ENCODE measurements around the gene TCP11. TPM values are rescaled to one million over a fixed set of nuclear protein-coding genes. Genes with fewer than 3 reads are reported as not detected.
A peak's percentile ranks its signal among the peaks of the same experiment; 100 is the strongest.
"Not testable (repeated sequence)": the region's sequence is repeated elsewhere in the genome, so short reads cannot be mapped to it uniquely, and the experiment has no call there.

TCP11 gene
- total and polyA plus RNA-seq, 5 experiments from 2014 or later, result not detected

GRCh38 chr6:35138191-35138590 lies 2.9 kb downstream of the TCP11 start:
- peaks cover 9 to 16% (median 11%) of the 10 kb centered on the region in 5 donors for H3K27me3 Mint-ChIP-seq
- H3K4me1 Mint-ChIP-seq, result peaks cover 8 to 13% (median 11%) of the 10 kb centered on the region in 4 donors
- DNase-seq, POLR2A ChIA-PET, ATAC-seq, H3K9me3 Mint-ChIP-seq, H3K4me3 Mint-ChIP-seq, H3K27ac Mint-ChIP-seq, H3K36me3 Mint-ChIP-seq: not testable (repeated sequence)

GRCh38 chr6:35136185-35136584 lies 5.0 kb downstream of the TCP11 start:
- peaks cover 6 to 12% (median 9%) of the 10 kb centered on the region in 4 donors for H3K4me1 Mint-ChIP-seq
- H3K36me3 Mint-ChIP-seq, result no peaks in the 10 kb centered on the region
- H3K27ac Mint-ChIP-seq, result no peak overlapping the region
- DNase-seq (no peak), ATAC-seq (no peak)
- H3K9me3 Mint-ChIP-seq, result no peaks in the 10 kb centered on the region
- H3K4me3 Mint-ChIP-seq, result no peak overlapping the region
- peaks cover 8 to 11% (median 10%) of the 10 kb centered on the region in 5 donors for H3K27me3 Mint-ChIP-seq
- POLR2A ChIA-PET, result no interaction called here

GRCh38 chr6:35128496-35128895 lies 12.6 kb downstream of the TCP11 start:
- H3K36me3 Mint-ChIP-seq, result no peaks in the 10 kb centered on the region
- peaks cover 0 to 11% (median 8%) of the 10 kb centered on the region in 5 donors for H3K27me3 Mint-ChIP-seq
- peaks cover 0 to 2% (median 0%) of the 10 kb centered on the region in 9 donors for H3K9me3 Mint-ChIP-seq
- ATAC-seq (no peak), DNase-seq (no peak)
- POLR2A ChIA-PET, result no interaction called here
- H3K27ac Mint-ChIP-seq, result no peak overlapping the region
- no peak overlapping the region for H3K4me3 Mint-ChIP-seq
- H3K4me1 Mint-ChIP-seq, result no peaks in the 10 kb centered on the region

- H3K4me1 Mint-ChIP-seq, result no peaks in the 10 kb centered on the region
- no peak overlapping the region for H3K27ac Mint-ChIP-seq
- H3K9me3 Mint-ChIP-seq, result peaks cover 0 to 3% (median 0%) of the 10 kb centered on the region in 9 donors
- no peak for DNase-seq
- ATAC-seq, result no peak
- peaks cover 0 to 2% (median 1%) of the 10 kb centered on the region in 3 donors for H3K36me3 Mint-ChIP-seq
- H3K4me3 Mint-ChIP-seq, result no peak overlapping the region
- H3K27me3 Mint-ChIP-seq, result peaks cover 0 to 11% (median 8%) of the 10 kb centered on the region in 5 donors
- POLR2A ChIA-PET, result no interaction called here
Observed at GRCh38 chr6:35128042-35128441, 13.1 kb downstream of the TCP11 start.

GRCh38 chr6:35124356-35124755 lies 16.8 kb downstream of the TCP11 start:
- POLR2A ChIA-PET, result no interaction called here
- no peak overlapping the region for H3K4me3 Mint-ChIP-seq
- H3K4me1 Mint-ChIP-seq, result no peaks in the 10 kb centered on the region
- H3K9me3 Mint-ChIP-seq, result peaks cover 0 to 16% (median 5%) of the 10 kb centered on the region in 9 donors
- peaks cover 0 to 22% (median 4%) of the 10 kb centered on the region in 5 donors for H3K27me3 Mint-ChIP-seq
- peaks cover 0 to 13% (median 10%) of the 10 kb centered on the region in 3 donors for H3K36me3 Mint-ChIP-seq
- no peak overlapping the region for H3K27ac Mint-ChIP-seq
- no peak for DNase-seq
- ATAC-seq, result no peak

GRCh38 chr6:35120746-35121145 lies 20.4 kb downstream of the TCP11 start:
- Mint-ChIP-seq H3K36me3 (peaks cover 0 to 13% (median 10%) of the 10 kb centered on the region in 3 donors), H3K27ac (no peak overlapping the region), H3K4me1 (no peaks in the 10 kb centered on the region), H3K27me3 (peaks cover 0 to 18% (median 4%) of the 10 kb centered on the region in 5 donors), H3K9me3 (peaks cover 0 to 16% (median 5%) of the 10 kb centered on the region in 9 donors), H3K4me3 (no peak overlapping the region)
- POLR2A ChIA-PET, result no interaction called here
- DNase-seq, result no peak
- ATAC-seq, result no peak

GRCh38 chr6:35108309-35108885 lies 32.7 kb downstream of the TCP11 start:
- Mint-ChIP-seq H3K4me3 (no peak overlapping the region), H3K27me3 (peaks cover 0 to 13% (median 8%) of the 10 kb centered on the region in 5 donors), H3K36me3 (peaks cover 0 to 15% (median 6%) of the 10 kb centered on the region in 3 donors), H3K4me1 (no peaks in the 10 kb centered on the region), H3K9me3 (peaks cover 0 to 15% (median 4%) of the 10 kb centered on the region in 9 donors), H3K27ac (no peak overlapping the region)
- DNase-seq (no peak), ATAC-seq (no peak)
- POLR2A ChIA-PET, result no interaction called here

GRCh38 chr6:35107761-35108160 lies 33.4 kb downstream of the TCP11 start:
- Mint-ChIP-seq H3K36me3 (peaks cover 0 to 15% (median 6%) of the 10 kb centered on the region in 3 donors), H3K27me3 (peaks cover 0 to 13% (median 8%) of the 10 kb centered on the region in 5 donors), H3K9me3 (peaks cover 0 to 15% (median 4%) of the 10 kb centered on the region in 9 donors), H3K27ac (peak overlapping the region in 1 of 10 donors; percentile 50)
- ATAC-seq, H3K4me1 Mint-ChIP-seq, DNase-seq, POLR2A ChIA-PET, H3K4me3 Mint-ChIP-seq: not testable (repeated sequence)

GRCh38 chr6:35107208-35107607 lies 33.9 kb downstream of the TCP11 start:
- not testable (repeated sequence) for H3K4me1 Mint-ChIP-seq, H3K4me3 Mint-ChIP-seq, H3K27ac Mint-ChIP-seq, DNase-seq, ATAC-seq
- Mint-ChIP-seq H3K36me3 (peaks cover 0 to 15% (median 6%) of the 10 kb centered on the region in 3 donors), H3K9me3 (peaks cover 0 to 15% (median 4%) of the 10 kb centered on the region in 9 donors), H3K27me3 (peaks cover 0 to 13% (median 8%) of the 10 kb centered on the region in 5 donors)
- POLR2A ChIA-PET, result interaction anchor here (0.7 kb wide), 1 partner anchor 488 kb away, joined by 3 read pairs; no protein-coding TSS in a partner anchor

GRCh38 chr6:35106061-35106460 lies 35.1 kb downstream of the TCP11 start:
- DNase-seq, H3K4me1 Mint-ChIP-seq, ATAC-seq, H3K4me3 Mint-ChIP-seq, POLR2A ChIA-PET, H3K27ac Mint-ChIP-seq: not testable (repeated sequence)
- Mint-ChIP-seq H3K36me3 (peaks cover 0 to 12% (median 6%) of the 10 kb centered on the region in 3 donors), H3K27me3 (peaks cover 0 to 13% (median 8%) of the 10 kb centered on the region in 5 donors), H3K9me3 (peaks cover 0 to 11% (median 4%) of the 10 kb centered on the region in 9 donors)

GRCh38 chr6:35105078-35105477 lies 36.1 kb downstream of the TCP11 start:
- no peak for DNase-seq
- Mint-ChIP-seq H3K4me3 (no peak overlapping the region), H3K27me3 (peaks cover 0 to 13% (median 7%) of the 10 kb centered on the region in 5 donors), H3K4me1 (no peaks in the 10 kb centered on the region), H3K36me3 (peaks cover 0 to 11% (median 6%) of the 10 kb centered on the region in 3 donors), H3K27ac (peak overlapping the region in 1 of 10 donors; percentile 57), H3K9me3 (peaks cover 0 to 10% (median 4%) of the 10 kb centered on the region in 9 donors)
- POLR2A ChIA-PET, result interaction anchor here (0.6 kb wide), 1 partner anchor 15 kb away, joined by 4 read pairs; no protein-coding TSS in a partner anchor
- no peak for ATAC-seq

- Mint-ChIP-seq H3K4me3 (no peak overlapping the region), H3K4me1 (no peaks in the 10 kb centered on the region), H3K9me3 (peaks cover 0 to 4% (median 0%) of the 10 kb centered on the region in 9 donors), H3K27me3 (no peaks in the 10 kb centered on the region), H3K36me3 (no peaks in the 10 kb centered on the region), H3K27ac (no peak overlapping the region)
- POLR2A ChIA-PET, result no interaction called here
- DNase-seq (no peak), ATAC-seq (no peak)
Observed at GRCh38 chr6:35099116-35099515, 42.0 kb downstream of the TCP11 start.

- DNase-seq, result no peak
- no peaks in the 10 kb centered on the region for H3K27me3 Mint-ChIP-seq
- no peak overlapping the region for H3K4me3 Mint-ChIP-seq
- H3K9me3 Mint-ChIP-seq, result no peaks in the 10 kb centered on the region
- H3K36me3 Mint-ChIP-seq, result no peaks in the 10 kb centered on the region
- no peak for ATAC-seq
- no peak overlapping the region for H3K27ac Mint-ChIP-seq
- H3K4me1 Mint-ChIP-seq, result no peaks in the 10 kb centered on the region
- POLR2A ChIA-PET, result interaction anchor here (0.7 kb wide), 1 partner anchor 500 kb away, joined by 5 read pairs; no protein-coding TSS in a partner anchor
Observed at GRCh38 chr6:35096129-35096862, 44.8 kb downstream of the TCP11 start.
